DMS 273 (cell line): Measurements from ENCODE around the gene CD24.
A peak's percentile ranks its signal among the peaks of the same experiment; 100 is the strongest.
"Not testable (repeated sequence)": the region's sequence is repeated elsewhere in the genome, so short reads cannot be mapped to it uniquely, and the experiment has no call there.

Experiments
- DNase-seq: peaks from one replicate; lab custom pipeline; 2025; ENCODE audit not compliant: unreplicated experiment; lab: John Stamatoyannopoulos, UW

Gene CD24

GRCh38 chr6:106974336-106974998 lies at the start of gene CD24:
Gene CD24, minus strand, starts transcription at chr6:106974729. Its CDS starts 83 bp downstream, at chr6:106974646.
- DNase-seq: peak; percentile 78

DNA sequence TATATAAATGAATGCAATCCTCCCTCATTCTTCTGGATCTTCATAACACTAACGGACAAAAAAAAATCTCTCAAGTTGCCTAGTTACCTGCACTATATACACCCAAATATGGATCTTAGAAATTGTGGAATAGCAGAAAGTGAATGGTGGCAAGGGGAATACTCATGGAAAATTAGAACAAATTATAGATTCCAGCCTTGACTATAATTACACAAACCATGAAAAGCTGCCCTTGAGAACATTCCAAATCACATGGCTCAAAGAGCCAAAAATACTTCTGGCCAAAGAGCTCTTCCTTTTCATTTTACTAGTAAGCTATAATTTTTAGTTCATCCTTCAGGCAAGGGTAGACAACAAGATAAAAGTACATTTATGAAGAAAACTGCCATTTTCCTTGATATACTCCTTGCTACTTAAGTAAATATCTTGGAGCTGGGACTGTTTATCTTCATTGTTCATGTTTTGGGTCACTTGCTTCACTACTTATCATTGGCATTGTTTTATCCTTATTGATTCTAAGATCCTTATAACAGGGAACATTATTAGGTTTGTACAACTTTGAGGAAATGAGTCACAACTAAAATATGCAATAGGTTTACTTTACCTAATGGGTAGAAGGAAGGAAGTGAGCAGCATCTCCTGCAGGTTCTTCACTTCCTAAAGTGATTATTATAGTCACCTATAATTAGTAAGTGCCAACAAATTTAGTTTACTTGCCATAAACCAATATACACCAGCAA lies 47.1 kb upstream of the CD24 start:
- DNase-seq: no peak

DNA sequence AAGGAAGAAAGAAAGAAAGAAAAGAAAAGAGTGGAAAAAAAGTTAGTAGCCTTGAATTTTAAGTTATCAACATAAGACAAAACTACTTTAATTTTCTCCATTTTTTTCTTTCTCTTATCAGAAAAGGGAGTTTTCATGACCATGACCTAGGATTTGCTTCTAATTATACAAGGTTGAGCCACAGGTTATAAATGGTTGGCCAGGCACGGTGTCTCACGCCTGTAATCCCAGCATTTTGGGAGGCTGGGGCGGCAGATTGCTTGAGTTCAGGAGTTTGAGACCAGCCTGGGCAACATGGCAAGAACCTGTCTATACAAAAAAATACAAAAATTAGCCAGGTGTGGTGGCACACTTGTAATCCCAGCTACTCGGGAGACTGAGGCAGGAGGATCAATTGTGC lies 45.7 kb upstream of the CD24 start:
- no peak for DNase-seq

GRCh38 chr6:107019628-107020027 lies 45.1 kb upstream of the CD24 start:
- DNase-seq: not testable (repeated sequence)

DNA sequence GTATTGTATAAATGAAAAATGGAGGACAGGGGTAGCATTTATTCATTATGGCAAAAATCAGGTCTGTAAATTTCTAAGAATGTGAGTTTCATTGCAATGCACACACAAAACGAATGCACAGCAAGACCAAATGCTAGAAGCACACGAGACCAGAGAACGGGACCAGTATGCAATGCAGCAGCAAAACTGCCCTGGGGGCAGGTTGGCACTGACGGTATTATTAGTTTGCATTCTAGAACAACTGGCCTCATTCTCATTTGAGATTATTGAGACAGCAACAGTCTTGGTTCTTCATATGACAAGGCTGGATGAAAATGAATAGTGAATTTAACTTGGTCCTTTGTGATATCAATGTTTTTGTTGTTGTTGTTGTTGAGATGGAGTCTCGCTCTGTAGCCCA lies 44.5 kb upstream of the CD24 start:
- DNase-seq: no peak

- DNase-seq: no peak
These were observed 35.0 kb upstream of the CD24 start for GRCh38 chr6:107009499-107009898.

GRCh38 chr6:106997392-106998158 lies 23.0 kb upstream of the CD24 start:
- DNase-seq: peak; percentile 85

- no peak for DNase-seq
These were observed 21.1 kb upstream of the CD24 start for GRCh38 chr6:106995640-106996039.

GRCh38 chr6:106989737-106990136 lies 15.2 kb upstream of the CD24 start:
- DNase-seq: not testable (repeated sequence)

DNA sequence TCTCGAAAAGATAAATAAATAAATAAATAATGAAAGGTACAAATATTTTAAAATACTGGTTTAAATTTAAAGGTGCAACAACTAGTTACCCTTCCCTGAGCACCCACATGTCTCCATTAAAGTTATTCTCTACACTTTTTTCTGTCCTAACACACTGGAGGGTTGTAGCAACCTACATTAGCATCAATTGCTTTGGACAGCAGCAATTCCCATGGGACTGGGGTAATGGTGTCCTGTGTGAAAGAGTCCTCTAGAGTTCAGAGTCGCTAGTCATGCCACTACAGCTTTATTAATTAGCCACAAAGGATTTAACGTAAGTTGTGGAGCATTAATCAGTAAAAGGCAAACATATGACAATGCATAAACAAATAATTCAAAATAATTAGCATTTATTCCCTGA lies 14.1 kb upstream of the CD24 start:
- peak; percentile 7 for DNase-seq

DNA sequence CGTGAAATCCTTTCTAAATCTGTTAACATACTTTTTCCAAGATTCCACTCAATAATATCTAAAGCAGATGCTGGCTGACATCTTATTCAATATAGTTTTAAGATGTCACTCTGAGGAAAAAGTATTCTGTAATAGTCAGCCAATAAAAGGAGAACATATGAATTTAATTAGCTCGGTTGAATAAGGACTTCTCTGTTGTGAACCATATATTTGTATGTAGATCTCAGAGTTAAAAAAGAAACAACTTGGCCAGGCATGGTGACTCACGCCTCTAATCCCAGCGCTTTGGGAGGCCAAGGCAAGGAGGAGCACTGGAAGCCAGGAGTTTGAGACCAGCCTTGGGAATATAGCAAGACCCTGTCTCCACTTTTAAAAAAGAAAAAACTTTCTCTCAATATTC lies 7.4 kb upstream of the CD24 start:
- no peak for DNase-seq

- no peak for DNase-seq
These were observed 6.4 kb upstream of the CD24 start for GRCh38 chr6:106980926-106981325.

- peak; percentile 93 for DNase-seq
These were observed 4.9 kb upstream of the CD24 start for GRCh38 chr6:106979435-106979884.

DNA sequence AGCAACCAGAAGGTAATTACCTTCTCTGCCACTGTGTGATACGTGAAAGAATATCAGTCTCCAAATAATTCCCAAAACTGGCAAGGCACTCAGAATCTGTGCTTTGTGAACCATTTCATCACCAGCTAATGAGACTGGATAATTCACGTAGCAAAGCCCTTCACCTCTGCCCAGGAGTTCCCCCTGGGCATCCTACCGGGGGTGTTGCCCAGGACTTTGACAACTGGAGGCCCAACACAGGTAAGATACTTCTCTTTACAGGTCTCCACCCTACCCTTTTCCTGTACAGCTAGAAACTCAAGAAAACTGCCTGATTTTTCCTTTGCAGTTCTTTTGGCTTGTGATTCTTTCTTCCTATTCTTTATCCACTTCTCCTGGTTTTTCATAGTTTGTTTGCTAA lies 2.7 kb upstream of the CD24 start:
- DNase-seq: no peak

- no peak for DNase-seq
These were observed 1.7 kb upstream of the CD24 start for GRCh38 chr6:106976270-106976669.

- DNase-seq: peak; percentile 55
These were observed 1.2 kb upstream of the CD24 start for GRCh38 chr6:106975738-106976064.

DNA sequence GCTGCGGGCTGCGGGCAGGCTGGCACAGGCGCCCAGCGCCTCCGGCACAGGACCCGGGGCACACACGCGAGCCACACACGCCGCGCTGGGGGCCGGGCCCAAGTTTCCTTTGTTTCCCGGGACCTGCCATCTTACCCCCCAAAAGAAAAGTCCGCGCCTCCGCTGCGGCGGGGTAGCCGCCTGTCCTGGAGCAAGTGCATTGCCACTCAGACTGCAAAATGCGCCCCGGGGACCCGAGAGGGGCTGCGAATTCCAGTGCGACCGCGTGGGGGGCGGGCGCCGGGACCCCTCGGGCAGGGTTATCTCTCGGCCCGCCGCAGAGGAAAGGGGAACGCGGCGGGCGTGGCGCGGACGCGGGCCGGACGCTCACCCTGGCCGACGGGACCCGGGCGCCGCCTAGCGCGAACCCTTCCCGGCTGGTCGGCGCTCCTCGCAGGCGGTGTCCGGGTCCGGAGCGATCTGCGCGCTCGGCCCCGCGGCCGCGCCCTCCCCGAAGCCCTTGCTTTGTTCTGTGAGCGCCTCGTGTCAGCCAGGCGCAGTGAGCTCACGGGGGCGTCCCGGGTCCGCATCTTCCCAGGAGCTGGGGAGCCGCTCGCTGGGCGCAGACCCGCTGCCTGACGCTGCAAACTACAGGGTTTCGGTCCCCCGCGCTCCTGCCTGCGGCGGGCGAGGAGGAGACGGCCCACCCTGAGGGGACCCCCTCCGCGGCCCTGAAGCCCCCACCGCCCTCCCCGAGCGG lies 639 bp upstream of the CD24 start:
- peak; percentile 83 for DNase-seq

DNA sequence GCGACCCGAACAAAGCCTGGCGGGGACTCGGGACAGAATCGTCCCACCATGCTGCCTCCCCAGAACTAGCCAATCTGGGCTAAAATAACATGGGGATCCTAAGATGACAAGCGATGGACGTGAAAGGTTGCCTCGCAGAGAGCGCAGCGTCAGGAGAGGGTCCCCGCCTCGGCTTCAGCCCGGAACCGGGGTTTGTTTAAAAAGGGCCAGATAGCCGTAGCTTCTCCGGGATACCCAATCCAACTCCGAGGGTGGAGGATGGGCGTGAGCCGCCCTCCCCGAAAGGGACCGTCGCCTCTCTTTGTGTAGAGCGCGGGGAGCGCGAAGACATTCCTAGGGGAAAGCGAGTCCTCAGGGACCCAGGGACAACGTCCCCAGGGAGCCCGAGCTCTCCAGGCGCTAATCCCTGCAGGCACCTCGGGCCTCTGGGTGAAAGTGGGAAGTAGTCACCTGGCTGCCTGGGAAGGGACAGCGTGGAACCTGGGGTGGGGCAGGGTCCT lies 643 bp downstream of the CD24 start:
- DNase-seq: peak; percentile 80

DNA sequence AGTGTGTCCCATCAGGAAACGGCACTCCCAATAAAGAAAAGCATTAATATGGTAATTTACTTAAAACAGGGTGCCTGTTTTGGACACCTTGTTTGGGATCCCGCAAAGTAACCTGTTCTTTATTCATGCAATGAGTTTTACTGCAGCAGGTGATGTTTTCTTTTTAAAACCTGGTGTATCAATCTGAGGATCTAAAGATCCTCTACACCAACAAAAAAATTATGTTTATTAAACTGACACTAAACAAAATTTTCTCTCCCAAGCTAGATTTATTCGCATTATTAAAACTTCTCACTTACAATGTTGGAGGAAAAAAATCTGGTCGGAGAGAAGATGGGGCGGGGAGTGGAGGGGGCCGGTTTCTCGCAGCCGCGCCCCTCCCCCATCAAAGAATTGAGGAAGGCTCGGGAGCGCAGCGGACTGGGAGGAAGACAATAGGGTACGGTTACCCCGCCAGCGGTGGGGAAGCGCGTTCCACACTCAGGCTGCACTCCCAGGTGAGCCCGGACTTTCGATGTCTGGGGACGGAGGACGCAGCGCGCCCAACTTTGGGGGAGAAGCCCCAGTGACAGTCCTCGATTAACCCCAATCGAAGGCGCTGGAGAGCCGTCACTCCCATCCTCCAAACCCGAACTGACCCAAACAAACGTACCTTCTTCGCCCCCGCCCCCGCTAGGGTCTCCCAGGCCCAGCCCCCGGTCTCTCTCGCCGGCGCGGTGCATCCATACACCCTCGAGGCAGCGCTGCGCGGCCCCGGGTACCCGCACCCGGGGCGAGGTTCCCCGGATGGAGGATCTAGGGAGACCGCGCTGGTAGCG lies 1.3 kb downstream of the CD24 start:
- DNase-seq: peak; percentile 55

GRCh38 chr6:106972500-106972899 lies 2.0 kb downstream of the CD24 start:
- no peak for DNase-seq
